Measurements from ENCODE around the gene EXT2. TPM values are rescaled to one million over a fixed set of nuclear protein-coding genes. Genes with fewer than 3 reads are reported as not detected.
A peak's percentile ranks its signal among the peaks of the same experiment; 100 is the strongest.

Gene EXT2
- total RNA-seq, 1 experiment from 2014 or later: 259 TPM

- DNase-seq (ENCODE audit: low read depth): no peak
Measured at GRCh38 chr11:44165432-44165831, 70.0 kb downstream of the EXT2 start.

- no peak for DNase-seq (ENCODE audit: low read depth)
Measured at GRCh38 chr11:44167046-44167445, 71.6 kb downstream of the EXT2 start.

- no peak for DNase-seq (ENCODE audit: low read depth)
Measured at GRCh38 chr11:44171518-44171917, 76.0 kb downstream of the EXT2 start.

- DNase-seq (ENCODE audit: low read depth): no peak
Measured at GRCh38 chr11:44172966-44173365, 77.5 kb downstream of the EXT2 start.

GRCh38 chr11:44174842-44175241 lies 79.4 kb downstream of the EXT2 start:
- DNase-seq (ENCODE audit: low read depth): no peak

GRCh38 chr11:44176546-44177213 lies 81.2 kb downstream of the EXT2 start:
- DNase-seq (ENCODE audit: low read depth): no peak

GRCh38 chr11:44177905-44178304 lies 82.4 kb downstream of the EXT2 start:
- no peak for DNase-seq (ENCODE audit: low read depth)

- DNase-seq (ENCODE audit: low read depth): peak; percentile 37
Measured at GRCh38 chr11:44178381-44178780, 82.9 kb downstream of the EXT2 start.

- DNase-seq (ENCODE audit: low read depth): no peak
Measured at GRCh38 chr11:44179173-44179572, 83.7 kb downstream of the EXT2 start.

- no peak for DNase-seq (ENCODE audit: low read depth)
Measured at GRCh38 chr11:44180107-44180506, 84.6 kb downstream of the EXT2 start.

GRCh38 chr11:44185522-44185921 lies 90.0 kb downstream of the EXT2 start:
- DNase-seq (ENCODE audit: low read depth): no peak

- DNase-seq (ENCODE audit: low read depth): no peak
Measured at GRCh38 chr11:44186321-44186930, 90.9 kb downstream of the EXT2 start.

GRCh38 chr11:44188643-44189042 lies 93.2 kb downstream of the EXT2 start:
- DNase-seq (ENCODE audit: low read depth): no peak

- no peak for DNase-seq (ENCODE audit: low read depth)
Measured at GRCh38 chr11:44189986-44190882, 94.8 kb downstream of the EXT2 start.

GRCh38 chr11:44190883-44191230 lies 95.4 kb downstream of the EXT2 start:
- peak; percentile 13 for DNase-seq (ENCODE audit: low read depth)

GRCh38 chr11:44191322-44192016 lies 96.0 kb downstream of the EXT2 start:
- no peak for DNase-seq (ENCODE audit: low read depth)

GRCh38 chr11:44192017-44192385 lies 96.5 kb downstream of the EXT2 start:
- DNase-seq (ENCODE audit: low read depth): no peak

GRCh38 chr11:44192462-44193100 lies 97.1 kb downstream of the EXT2 start:
- no peak for DNase-seq (ENCODE audit: low read depth)

- no peak for DNase-seq (ENCODE audit: low read depth)
Measured at GRCh38 chr11:44193856-44194255, 98.4 kb downstream of the EXT2 start.

GRCh38 chr11:44198146-44198724 lies 102.8 kb downstream of the EXT2 start:
- DNase-seq (ENCODE audit: low read depth): no peak

- DNase-seq (ENCODE audit: low read depth): no peak
Measured at GRCh38 chr11:44199298-44199697, 103.8 kb downstream of the EXT2 start.

Measured in M059J (cell line).